H1 (cell line): Measurements from ENCODE around the gene ORMDL3. TPM values are rescaled to one million over a fixed set of nuclear protein-coding genes. Genes with fewer than 3 reads are reported as not detected.

ENCODE experiments used
- CTCF ChIA-PET: fragments of 300-600 bp; sonication (Branson Sonifier 250); formaldehyde crosslinking; loops from one replicate; lab custom pipeline; 2021; ENCODE audit not compliant: partially characterized antibody; lab: Charles Lee
- POLR2A ChIA-PET: fragments of 300-600 bp; sonication (Branson Sonifier 250); formaldehyde crosslinking; loops from one replicate; lab custom pipeline; 2021; ENCODE audit warnings: inconsistent platforms; ENCODE audit not compliant: partially characterized antibody; lab: Charles Lee
- DNase-seq, 2 experiments: peaks; one replicate each; pipeline versions ENCODE4 v3.0.0 to v3.0.0-alpha.2; 2010 to 2022; ENCODE audit warnings: low spot score in 2 of 2, low read depth in 1 of 2, mixed read lengths in 1 of 2
- FAIRE-seq: peaks from 2 replicates; lab custom pipeline; 2011; peaks lifted over from hg19 to GRCh38; lab: Jason Lieb, UNC
- H2AFZ ChIP-seq: 2 replicates; pipeline ENCODE4 v1.8.1; 2012; ENCODE audit warnings: low read length, inconsistent platforms
- H2AK5ac ChIP-seq: 2 replicates; pipeline ENCODE4 v1.6.1; 2013; ENCODE audit warnings: low read depth, low read length
- H2BK120ac ChIP-seq: replicated peaks from 2 replicates; pipeline ENCODE3; 2013; ENCODE audit warnings: low read depth, low read length, inconsistent platforms
- H2BK12ac ChIP-seq: 2 replicates; pipeline ENCODE4 v1.6.1; 2013; ENCODE audit warnings: low read depth, low read length
- H2BK15ac ChIP-seq: 2 replicates; pipeline ENCODE4 v1.6.1; 2013; ENCODE audit warnings: low read length
- H2BK20ac ChIP-seq: 2 replicates; pipeline ENCODE4 v1.6.1; 2013; ENCODE audit warnings: low read length
- H2BK5ac ChIP-seq: 2 replicates; pipeline ENCODE4 v1.6.1; 2013; ENCODE audit warnings: low read depth, low read length
- H3K14ac ChIP-seq: 2 replicates; pipeline ENCODE4 v1.6.1; 2013; ENCODE audit warnings: inconsistent platforms; ENCODE audit not compliant: insufficient read length
- H3K18ac ChIP-seq: 2 replicates; pipeline ENCODE4 v1.6.1; 2013; ENCODE audit warnings: low read length; ENCODE audit errors: extremely low read depth
- H3K23ac ChIP-seq: 2 replicates; pipeline ENCODE4 v1.6.1; 2013; ENCODE audit warnings: inconsistent platforms; ENCODE audit not compliant: insufficient read length
- H3K23me2 ChIP-seq: 2 replicates; pipeline ENCODE4 v1.6.1; 2013; ENCODE audit warnings: low read depth, low read length
- H3K27ac ChIP-seq: 2 replicates; pipeline ENCODE4 v1.6.1; 2011; ENCODE audit warnings: low read depth, low read length, inconsistent platforms
- H3K27me3 ChIP-seq, 4 experiments: replicated peaks in 1 of 4; 1 replicate in 1 of 4; 2 replicates in 3 of 4; pipeline versions ENCODE4 v1.6.1 to v1.8.1; 2011 to 2013; ENCODE audit warnings: low read length in 3 of 4, mild to moderate bottlenecking in 3 of 4, inconsistent platforms in 2 of 4, mixed read lengths in 2 of 4, moderate library complexity in 1 of 4; ENCODE audit not compliant: control insufficient read depth in 3 of 4, insufficient read depth in 3 of 4; ENCODE audit errors: extremely low read depth in 1 of 4
- H3K36me3 ChIP-seq, 4 experiments: 2 replicates each; pipeline versions ENCODE4 v1.6.1 to v1.8.1; 2011 to 2013; ENCODE audit warnings: mild to moderate bottlenecking in 4 of 4, low read length in 3 of 4, moderate library complexity in 2 of 4, control low read depth in 1 of 4, inconsistent platforms in 1 of 4; ENCODE audit not compliant: insufficient read depth in 4 of 4, control insufficient read depth in 2 of 4
- H3K4ac ChIP-seq: replicated peaks from 2 replicates; pipeline ENCODE3; 2013; ENCODE audit warnings: low read length, low read depth, mixed read lengths, inconsistent platforms; ENCODE audit not compliant: insufficient read length
- H3K4me1 ChIP-seq, 4 experiments: replicated peaks in 1 of 4; 1 replicate in 1 of 4; 2 replicates in 3 of 4; pipeline versions ENCODE4 v1.6.1 to v1.8.1; 2011 to 2013; ENCODE audit warnings: low read length in 3 of 4, inconsistent platforms in 2 of 4, mixed read lengths in 1 of 4; ENCODE audit not compliant: insufficient read depth in 4 of 4, control insufficient read depth in 3 of 4
- H3K4me2 ChIP-seq, 2 experiments: 2 replicates each; pipeline versions ENCODE4 v1.6.1 to v1.8.1; 2011 to 2013; ENCODE audit warnings: low read depth in 2 of 2, low read length in 2 of 2, control low read depth in 1 of 2, inconsistent platforms in 1 of 2, mild to moderate bottlenecking in 1 of 2; ENCODE audit not compliant: insufficient read depth in 1 of 2
- H3K4me3 ChIP-seq, 4 experiments: fragments of 200-600, 300-600 bp in 1 of 4; sonication (generic), shearing (Covaris generic), sonication (Bioruptor Twin) in 1 of 4; 2 replicates each; pipeline versions ENCODE4 v1.5.1 to v1.8.1; 2011 to 2016; ENCODE audit warnings: low read length in 4 of 4, low read depth in 3 of 4, control low read depth in 2 of 4, inconsistent platforms in 2 of 4, mild to moderate bottlenecking in 2 of 4, mixed read lengths in 1 of 4, moderate library complexity in 1 of 4; ENCODE audit not compliant: insufficient read depth in 2 of 4; ENCODE audit errors: extremely low read depth in 1 of 4
- H3K56ac ChIP-seq: replicated peaks from 2 replicates; pipeline ENCODE3; 2013; ENCODE audit warnings: low read depth, mild to moderate bottlenecking, mixed read lengths, low read length, inconsistent platforms; ENCODE audit not compliant: insufficient read length
- H3K79me1 ChIP-seq: 2 replicates; pipeline ENCODE4 v1.6.1; 2013; ENCODE audit warnings: low read depth, low read length, control low read depth
- H3K79me2 ChIP-seq, 2 experiments: 2 replicates each; pipeline versions ENCODE4 v1.6.1 to v1.8.1; 2012 to 2013; ENCODE audit warnings: low read length in 2 of 2, mild to moderate bottlenecking in 2 of 2, inconsistent platforms in 1 of 2; ENCODE audit not compliant: insufficient read depth in 2 of 2, control insufficient read depth in 1 of 2
- H3K9ac ChIP-seq, 4 experiments: replicated peaks in 1 of 4; 1 replicate in 1 of 4; 2 replicates in 3 of 4; pipeline versions ENCODE4 v1.6.1 to v1.8.1; 2011 to 2013; ENCODE audit warnings: low read depth in 3 of 4, low read length in 3 of 4, control low read depth in 2 of 4, mild to moderate bottlenecking in 2 of 4, moderate library complexity in 2 of 4, inconsistent platforms in 1 of 4; ENCODE audit errors: extremely low read depth in 1 of 4
- H3K9me3 ChIP-seq, 2 experiments: 2 replicates each; pipeline versions ENCODE4 v1.6.1 to v1.8.1; 2012 to 2013; ENCODE audit warnings: mild to moderate bottlenecking in 2 of 2, moderate library complexity in 2 of 2, control low read depth in 1 of 2, inconsistent platforms in 1 of 2, low read depth in 1 of 2, low read length in 1 of 2, mixed read lengths in 1 of 2; ENCODE audit not compliant: insufficient read depth in 2 of 2
- H4K20me1 ChIP-seq, 2 experiments: replicated peaks in 1 of 2; 2 replicates each; pipeline versions ENCODE3 to v1.8.1; 2011 to 2013; ENCODE audit warnings: inconsistent platforms in 2 of 2, low read length in 2 of 2, mild to moderate bottlenecking in 1 of 2; ENCODE audit not compliant: insufficient read depth in 2 of 2, control insufficient read depth in 1 of 2
- H4K5ac ChIP-seq: 2 replicates; pipeline ENCODE4 v1.6.1; 2013; ENCODE audit warnings: low read length, low read depth, mixed read lengths, inconsistent platforms; ENCODE audit not compliant: insufficient read length
- H4K8ac ChIP-seq: 2 replicates; pipeline ENCODE4 v1.8.0; 2013; ENCODE audit warnings: mild to moderate bottlenecking, moderate library complexity, low read length, inconsistent platforms; ENCODE audit not compliant: insufficient read depth; ENCODE audit errors: extremely low read depth
- H4K91ac ChIP-seq: replicated peaks from 2 replicates; pipeline ENCODE3; 2013; ENCODE audit warnings: low read length, mixed read lengths, inconsistent platforms; ENCODE audit not compliant: insufficient read length
- BCL11A ChIP-seq, 2 experiments: IDR thresholded peaks; one replicate each; pipeline ENCODE4 v1.6.1; 2011; ENCODE audit warnings: low read depth in 2 of 2, low read length in 2 of 2, mild to moderate bottlenecking in 2 of 2
- EGR1 ChIP-seq: IDR thresholded peaks from 2 replicates; pipeline ENCODE4 v1.6.1; 2011; ENCODE audit warnings: low read depth, low read length, borderline replicate concordance
- EP300 ChIP-seq, 2 experiments: IDR thresholded peaks; 1 replicate in 1 of 2; 2 replicates in 1 of 2; pipeline ENCODE4 v1.6.1; 2011 to 2012; ENCODE audit warnings: low read depth in 2 of 2, low read length in 2 of 2, mild to moderate bottlenecking in 2 of 2, borderline replicate concordance in 1 of 2, inconsistent platforms in 1 of 2, moderate library complexity in 1 of 2
- KDM4A ChIP-seq: IDR thresholded peaks from one replicate; pipeline ENCODE4 v1.7.1; 2012; ENCODE audit warnings: low read depth, mild to moderate bottlenecking, moderate library complexity, low read length, inconsistent platforms; ENCODE audit not compliant: severe bottlenecking
- POLR2A ChIP-seq, 2 experiments: IDR thresholded peaks; 1 replicate in 1 of 2; 2 replicates in 1 of 2; pipeline ENCODE4 v1.6.1; 2011; ENCODE audit warnings: low read depth in 2 of 2, low read length in 2 of 2, mild to moderate bottlenecking in 2 of 2; ENCODE audit errors: control extremely low read depth in 1 of 2
- POU5F1 ChIP-seq: IDR thresholded peaks from 2 replicates; pipeline ENCODE4 v1.6.1; 2011; ENCODE audit warnings: low read depth, mild to moderate bottlenecking, low read length, moderate library complexity
- RBBP5 ChIP-seq: IDR thresholded peaks from 2 replicates; pipeline ENCODE4 v1.7.1; 2012; ENCODE audit warnings: low read depth, mild to moderate bottlenecking, inconsistent platforms, low read length, moderate library complexity, borderline replicate concordance
- SIN3A ChIP-seq, 2 experiments: IDR thresholded peaks in 1 of 2; conservative IDR thresholded peaks in 1 of 2; 2 replicates each; pipeline ENCODE4 v1.6.1; 2011 to 2012; ENCODE audit warnings: low read length in 2 of 2, improper control_type of control experiment in 1 of 2, low read depth in 1 of 2, mild to moderate bottlenecking in 1 of 2
- SP2 ChIP-seq: IDR thresholded peaks from 2 replicates; pipeline ENCODE4 v1.6.1; 2012; ENCODE audit warnings: mild to moderate bottlenecking, low read length, inconsistent platforms
- SP4 ChIP-seq: IDR thresholded peaks from 2 replicates; pipeline ENCODE4 v1.6.1; 2012; ENCODE audit warnings: low read length, inconsistent platforms
- TAF1 ChIP-seq: IDR thresholded peaks from 2 replicates; pipeline ENCODE4 v1.6.1; 2011; ENCODE audit warnings: mild to moderate bottlenecking, low read depth, low read length
- TEAD4 ChIP-seq: IDR thresholded peaks from 2 replicates; pipeline ENCODE4 v1.6.1; 2012; ENCODE audit warnings: low read depth, low read length, inconsistent platforms, mixed read lengths
- YY1 ChIP-seq: IDR thresholded peaks from 2 replicates; pipeline ENCODE4 v1.6.1; 2011; ENCODE audit warnings: low read depth, mild to moderate bottlenecking, low read length
- WGBS, 2 experiments: shearing (Covaris generic) in 1 of 2; methylation state at CpG; one replicate each; pipeline versions ENCODE4 v1.1.6 to v1.1.7; 2013 to 2015; ENCODE audit warnings: low lambda C conversion rate in 2 of 2, mixed read lengths in 2 of 2, inconsistent platforms in 1 of 2, low coverage in 1 of 2, missing lambda C conversion rate in 1 of 2; ENCODE audit not compliant: insufficient replicate concordance in 2 of 2, insufficient coverage in 1 of 2, insufficient read length in 1 of 2; ENCODE audit errors: extremely low coverage in 1 of 2, missing lambda C conversion rate in 1 of 2; 5-methylcytosine and 5-hydroxymethylcytosine counted together
- polyA plus RNA-seq, 7 experiments: library from polyadenylated mRNA; depleted of rRNA in 3 of 7; stranded (reverse) in 5 of 7; unstranded in 2 of 7; fragments of >200 nt in 5 of 7; fragments of 200-250 nt in 2 of 7; gene quantifications; 1 replicate in 5 of 7; 2 replicates in 1 of 7; 4 replicates in 1 of 7; pipeline versions ENCODE4 v1.2.1 to v1.2.3, GENCODE V29; 2011 to 2013; ENCODE audit warnings: missing spikeins in 2 of 7, mixed read lengths in 2 of 7
- total RNA-seq: library from RNA; stranded (reverse); fragmentation: NEBNext Ultra II Directional; extraction: Animal tissue kit (Norgen Biotek cat#: 25700); gene quantifications from 2 replicates; pipeline ENCODE4 v1.2.1, GENCODE V29; 2021
- TF ChIP-seq, protein P1 (sequence below): IDR thresholded peaks from 2 replicates; pipeline ENCODE4 v1.6.1; 2011; ENCODE audit warnings: low read depth, mild to moderate bottlenecking, low read length; ENCODE audit not compliant: insufficient read depth

The ORMDL3 gene
- total and polyA plus RNA-seq, 2 of the 8 experiments (the other 6 are each of a cell fraction or from before 2014, with no cell fraction given): 50.4 to 108 TPM

DNA sequence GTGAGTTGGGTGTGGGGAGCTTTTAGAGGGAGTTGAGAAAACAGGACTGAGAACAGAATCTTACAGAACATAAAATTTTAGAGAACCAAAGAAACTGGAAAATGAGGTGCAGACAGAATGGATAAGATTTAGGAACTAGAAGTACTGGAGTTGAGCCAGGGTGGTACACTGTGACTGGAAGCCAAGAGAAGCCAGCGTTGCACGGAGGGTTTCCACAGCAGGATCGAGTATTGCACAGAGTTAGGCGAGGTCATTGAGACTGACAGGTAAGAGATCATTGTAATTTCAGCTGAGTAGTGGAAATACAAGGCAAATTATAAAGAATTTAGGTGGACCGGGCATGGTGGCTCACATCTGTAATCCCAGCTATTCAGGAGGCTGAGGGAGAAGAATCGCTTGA is 42.0 kb upstream of the ORMDL3 start:
- DNase-seq (no peak), FAIRE-seq (no peak)
- no peak overlapping the region for H2AFZ ChIP-seq
- WGBS, 2 experiments: 83% methylated on average over 6 of the region's 6 CpGs; no CpG with 5 or more reads in 1 of the 2 experiments
- no peak overlapping the region for H3K23ac ChIP-seq
- no peak overlapping the region for H3K56ac ChIP-seq
- H2AK5ac ChIP-seq: no peak overlapping the region
- H3K23me2 ChIP-seq: no peaks in the 10 kb centered on the region
- no peak overlapping the region for H3K14ac ChIP-seq
- no peak overlapping the region for H2BK12ac ChIP-seq
- H4K20me1 ChIP-seq: no peaks in the 10 kb centered on the region
- no peak overlapping the region for H3K4ac ChIP-seq
- POLR2A ChIA-PET: interaction anchor here (1.2 kb wide), 1 partner anchor 11 kb away, joined by 6 read pairs; the partner anchor contains the start of gene PSMD3
- no peak overlapping the region for H4K5ac ChIP-seq
- no peaks in the 10 kb centered on the region for H3K79me2 ChIP-seq
- H3K4me2 ChIP-seq: no peak overlapping the region
- no peaks in the 10 kb centered on the region for H3K9me3 ChIP-seq
- no peak overlapping the region for H4K91ac ChIP-seq
- no peak overlapping the region for H3K18ac ChIP-seq
- peaks cover 0 to 3% (median 1%) of the 10 kb centered on the region in 4 experiments; a peak in 3 of 7 replicates for H3K27me3 ChIP-seq
- H2BK20ac ChIP-seq: no peak overlapping the region
- H2BK15ac ChIP-seq: no peak overlapping the region
- H3K4me1 ChIP-seq: no peaks in the 10 kb centered on the region
- H3K4me3 ChIP-seq: no peak overlapping the region
- H3K27ac ChIP-seq: no peak overlapping the region
- H2BK120ac ChIP-seq: no peak overlapping the region
- CTCF ChIA-PET: interaction anchor here (1.0 to 11.9 kb wide), 4 partner anchors 9 to 30 kb away, joined by 3 to 96 read pairs (median 6); partner anchors contain the start of genes GSDMA and PSMD3
- no peak overlapping the region for H4K8ac ChIP-seq
- no peaks in the 10 kb centered on the region for H3K79me1 ChIP-seq
- H3K36me3 ChIP-seq: no peaks in the 10 kb centered on the region
- H3K9ac ChIP-seq: no peak overlapping the region
- no peak overlapping the region for H2BK5ac ChIP-seq
- TF ChIP-seq, protein P1, sequence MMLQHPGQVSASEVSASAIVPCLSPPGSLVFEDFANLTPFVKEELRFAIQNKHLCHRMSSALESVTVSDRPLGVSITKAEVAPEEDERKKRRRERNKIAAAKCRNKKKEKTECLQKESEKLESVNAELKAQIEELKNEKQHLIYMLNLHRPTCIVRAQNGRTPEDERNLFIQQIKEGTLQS: no peak
- TF ChIP-seq TAF1 (no peak), RBBP5 (no peak), SIN3A (conservative IDR thresholded peaks at IDR 0.05 in 1 of 2, IDR thresholded peaks at IDR 0.05 in 1 of 2; ENCODE audit: low read depth in 1 of 2, low read length in 2 of 2) (no peak), YY1 (no peak), SP2 (no peak), POLR2A (IDR thresholded peaks at IDR 0.05; ENCODE audit: control extremely low read depth in 1 of 2, low read depth in 2 of 2, low read length in 2 of 2) (no peak), POU5F1 (no peak), BCL11A (IDR thresholded peaks at IDR 0.05; ENCODE audit: low read depth in 2 of 2, low read length in 2 of 2) (no peak), EGR1 (no peak), SP4 (no peak), TEAD4 (no peak), EP300 (IDR thresholded peaks at IDR 0.05; ENCODE audit: borderline replicate concordance in 1 of 2, low read depth in 2 of 2, low read length in 2 of 2) (no peak), KDM4A (no peak)
